GM19025 (cell line): Measurements from ENCODE around the gene LRRC8D.
"Not testable (repeated sequence)": the region's sequence is repeated elsewhere in the genome, so short reads cannot be mapped to it uniquely, and the experiment has no call there.

Source experiments
- ATAC-seq: cut with Tn5 transposase; IDR thresholded peaks from one replicate; pipeline ENCODE4 v1.9.1; 2021; ENCODE audit warnings: mild to moderate bottlenecking, low read depth, moderate library complexity; ENCODE audit not compliant: unreplicated experiment

The LRRC8D gene

GRCh38 chr1:89975540-89976125 lies 154.8 kb downstream of the LRRC8D start:
- ATAC-seq = no peak

GRCh38 chr1:89978755-89979154 lies 157.9 kb downstream of the LRRC8D start:
- no peak for ATAC-seq

GRCh38 chr1:89980605-89981004 lies 159.8 kb downstream of the LRRC8D start:
- no peak for ATAC-seq

GRCh38 chr1:89982846-89983245 lies 162.0 kb downstream of the LRRC8D start:
- ATAC-seq = not testable (repeated sequence)

- not testable (repeated sequence) for ATAC-seq
These were observed 163.8 kb downstream of the LRRC8D start for GRCh38 chr1:89984564-89985116.

GRCh38 chr1:89986020-89986419 lies 165.2 kb downstream of the LRRC8D start:
- no peak for ATAC-seq
